HepG2 (cell line): ENCODE data around the gene BDKRB1.

ENCODE experiments used
- BHLHE40 ChIP-seq: IDR thresholded peaks from 2 replicates; pipeline ENCODE4 v1.6.1; 2011; ENCODE audit warnings: low read length, improper control_type of control experiment
- EP300 ChIP-seq, 3 experiments: sonication (generic) in 1 of 3; formaldehyde crosslinking in 1 of 3; IDR thresholded peaks; 2 replicates each; pipeline versions ENCODE4 v1.5.1 to v1.6.1; 2011 to 2020; ENCODE audit warnings: low read depth in 2 of 3, low read length in 2 of 3, borderline replicate concordance in 1 of 3, improper control_type of control experiment in 1 of 3, mild to moderate bottlenecking in 1 of 3, missing genetic modification reagents in 1 of 3, moderate library complexity in 1 of 3
- MZF1 ChIP-seq: sonication (generic); formaldehyde crosslinking; IDR thresholded peaks from 2 replicates; pipeline ENCODE4 v1.8.1; 2023; ENCODE audit warnings: mild to moderate bottlenecking, missing genetic modification reagents, borderline replicate concordance
- POLR2A ChIP-seq, 2 experiments: IDR thresholded peaks; 2 replicates each; pipeline ENCODE4 v1.6.1; 2011; ENCODE audit warnings: low read depth in 2 of 2, low read length in 2 of 2, mild to moderate bottlenecking in 1 of 2, moderate library complexity in 1 of 2; ENCODE audit not compliant: insufficient read depth in 1 of 2
- POLR2AphosphoS2 ChIP-seq: IDR thresholded peaks from 2 replicates; pipeline ENCODE4 v1.6.1; 2011; ENCODE audit warnings: low read depth, low read length, improper control_type of control experiment
- SAFB2 ChIP-seq: sonication (generic); formaldehyde crosslinking; IDR thresholded peaks from 2 replicates; pipeline ENCODE4 v1.5.1; 2020; ENCODE audit warnings: missing genetic modification reagents, low read depth, mild to moderate bottlenecking, borderline replicate concordance
- TBX3 ChIP-seq: fragments of 450-650 bp; IDR thresholded peaks from 2 replicates; pipeline ENCODE4 v1.6.1; 2017; ENCODE audit warnings: antibody characterized with exemption, mild to moderate bottlenecking, inconsistent platforms, borderline replicate concordance
- ZNF121 ChIP-seq: sonication (generic); formaldehyde crosslinking; IDR thresholded peaks from 2 replicates; pipeline ENCODE4 v1.5.0; 2020; ENCODE audit warnings: mild to moderate bottlenecking, missing genetic modification reagents
- ZNF205 ChIP-seq: IDR thresholded peaks from 2 replicates; pipeline ENCODE4 v1.6.1; 2018; ENCODE audit warnings: missing biosample characterization, missing genetic modification reagents
- ZNF564 ChIP-seq: sonication (generic); formaldehyde crosslinking; IDR thresholded peaks from 2 replicates; pipeline ENCODE4 v1.8.1; 2023; ENCODE audit warnings: mild to moderate bottlenecking, missing genetic modification reagents
- ZNF766 ChIP-seq: sonication (generic); formaldehyde crosslinking; IDR thresholded peaks from 2 replicates; pipeline ENCODE4 v1.5.0; 2020; ENCODE audit warnings: missing genetic modification reagents, borderline replicate concordance
- TF ChIP-seq, protein P1 (sequence below): sonication (generic); formaldehyde crosslinking; IDR thresholded peaks from 2 replicates; pipeline ENCODE4 v1.5.0; 2020; ENCODE audit warnings: mild to moderate bottlenecking, missing genetic modification reagents, moderate library complexity
- TF ChIP-seq, protein P2 (sequence below): sonication (generic); formaldehyde crosslinking; IDR thresholded peaks from 2 replicates; pipeline ENCODE4 v1.4.0; 2020; ENCODE audit warnings: missing genetic modification reagents

DNA sequence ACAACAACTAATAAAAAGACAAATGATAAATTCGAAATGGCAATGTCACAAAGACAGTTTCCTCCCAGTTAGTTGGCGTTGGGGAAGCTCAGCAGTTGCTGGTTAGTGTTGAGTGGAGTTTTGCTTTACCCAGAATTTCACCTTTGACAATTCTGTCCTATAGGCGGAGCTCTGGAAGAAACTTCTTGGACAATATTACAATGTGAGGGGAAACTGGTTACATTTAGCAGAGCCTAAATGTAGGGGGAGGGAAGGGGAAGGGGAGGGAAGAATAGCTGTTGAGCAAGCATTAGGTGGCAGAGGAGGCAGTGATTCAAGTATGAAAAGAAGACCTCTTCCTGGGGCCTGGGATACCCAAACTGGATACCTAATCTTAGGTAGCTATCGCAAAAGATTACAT is 51.4 kb downstream of the BDKRB1 start:
- no peak for TF ChIP-seq MZF1 (CRISPR knock-in tag)
- no peak for TF ChIP-seq ZNF121 (CRISPR knock-in tag)
- no peak for TF ChIP-seq ZNF564
- no peak for TF ChIP-seq BHLHE40
- TF ChIP-seq ZNF766 (CRISPR knock-in tag), result no peak
- no peak for TF ChIP-seq POLR2A (IDR thresholded peaks at IDR 0.05; ENCODE audit: insufficient read depth in 1 of 2, low read depth in 2 of 2, low read length in 2 of 2)
- TF ChIP-seq ZNF205, result no peak
- TF ChIP-seq, protein P1, sequence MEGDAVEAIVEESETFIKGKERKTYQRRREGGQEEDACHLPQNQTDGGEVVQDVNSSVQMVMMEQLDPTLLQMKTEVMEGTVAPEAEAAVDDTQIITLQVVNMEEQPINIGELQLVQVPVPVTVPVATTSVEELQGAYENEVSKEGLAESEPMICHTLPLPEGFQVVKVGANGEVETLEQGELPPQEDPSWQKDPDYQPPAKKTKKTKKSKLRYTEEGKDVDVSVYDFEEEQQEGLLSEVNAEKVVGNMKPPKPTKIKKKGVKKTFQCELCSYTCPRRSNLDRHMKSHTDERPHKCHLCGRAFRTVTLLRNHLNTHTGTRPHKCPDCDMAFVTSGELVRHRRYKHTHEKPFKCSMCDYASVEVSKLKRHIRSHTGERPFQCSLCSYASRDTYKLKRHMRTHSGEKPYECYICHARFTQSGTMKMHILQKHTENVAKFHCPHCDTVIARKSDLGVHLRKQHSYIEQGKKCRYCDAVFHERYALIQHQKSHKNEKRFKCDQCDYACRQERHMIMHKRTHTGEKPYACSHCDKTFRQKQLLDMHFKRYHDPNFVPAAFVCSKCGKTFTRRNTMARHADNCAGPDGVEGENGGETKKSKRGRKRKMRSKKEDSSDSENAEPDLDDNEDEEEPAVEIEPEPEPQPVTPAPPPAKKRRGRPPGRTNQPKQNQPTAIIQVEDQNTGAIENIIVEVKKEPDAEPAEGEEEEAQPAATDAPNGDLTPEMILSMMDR, result no peak
- no peak for TF ChIP-seq POLR2AphosphoS2
- TF ChIP-seq TBX3, result no peak
- TF ChIP-seq SAFB2 (CRISPR knock-in tag), result no peak
- TF ChIP-seq EP300 (IDR thresholded peaks at IDR 0.05; ENCODE audit: low read depth in 2 of 2, low read length in 2 of 2), result no peak
- no peak for TF ChIP-seq EP300 (CRISPR knock-in tag; IDR thresholded peaks at IDR 0.05; ENCODE audit: borderline replicate concordance)
- TF ChIP-seq, protein P2, sequence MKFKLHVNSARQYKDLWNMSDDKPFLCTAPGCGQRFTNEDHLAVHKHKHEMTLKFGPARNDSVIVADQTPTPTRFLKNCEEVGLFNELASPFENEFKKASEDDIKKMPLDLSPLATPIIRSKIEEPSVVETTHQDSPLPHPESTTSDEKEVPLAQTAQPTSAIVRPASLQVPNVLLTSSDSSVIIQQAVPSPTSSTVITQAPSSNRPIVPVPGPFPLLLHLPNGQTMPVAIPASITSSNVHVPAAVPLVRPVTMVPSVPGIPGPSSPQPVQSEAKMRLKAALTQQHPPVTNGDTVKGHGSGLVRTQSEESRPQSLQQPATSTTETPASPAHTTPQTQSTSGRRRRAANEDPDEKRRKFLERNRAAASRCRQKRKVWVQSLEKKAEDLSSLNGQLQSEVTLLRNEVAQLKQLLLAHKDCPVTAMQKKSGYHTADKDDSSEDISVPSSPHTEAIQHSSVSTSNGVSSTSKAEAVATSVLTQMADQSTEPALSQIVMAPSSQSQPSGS (CRISPR knock-in tag), result no peak
